ENCODE measurements around the gene CHPF2. TPM values are rescaled to one million over a fixed set of nuclear protein-coding genes. Genes with fewer than 3 reads are reported as not detected.

The CHPF2 gene
- total RNA-seq, 4 donors from 2014 or later = 31.4 to 50.2 (median 43.2) TPM

DNA sequence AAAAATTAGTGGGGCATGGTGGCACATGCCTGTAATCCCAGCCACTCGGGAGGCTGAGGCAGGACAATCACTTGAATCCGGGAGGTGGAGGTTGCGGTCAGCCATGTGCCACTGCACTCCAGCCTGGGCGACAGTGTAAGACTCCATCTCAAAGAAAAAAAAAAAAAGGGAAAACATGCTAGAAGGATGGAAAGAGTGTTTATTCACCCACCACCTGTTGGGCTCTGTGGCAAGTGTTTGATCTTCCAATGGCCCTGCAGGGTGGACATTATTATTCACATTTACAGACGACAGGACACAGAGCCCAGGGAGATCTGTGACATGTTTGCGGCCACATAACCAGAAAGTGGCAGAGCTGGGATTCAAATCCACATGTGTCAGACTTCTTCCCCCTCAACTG is 49.4 kb downstream of the CHPF2 start:
- peaks cover 0 to 5% (median 0%) of the 10 kb centered on the region in 4 donors for H3K4me1 ChIP-seq
- TF ChIP-seq POLR2A (IDR thresholded peaks at IDR 0.05) = no peak
- TF ChIP-seq, protein P1, sequence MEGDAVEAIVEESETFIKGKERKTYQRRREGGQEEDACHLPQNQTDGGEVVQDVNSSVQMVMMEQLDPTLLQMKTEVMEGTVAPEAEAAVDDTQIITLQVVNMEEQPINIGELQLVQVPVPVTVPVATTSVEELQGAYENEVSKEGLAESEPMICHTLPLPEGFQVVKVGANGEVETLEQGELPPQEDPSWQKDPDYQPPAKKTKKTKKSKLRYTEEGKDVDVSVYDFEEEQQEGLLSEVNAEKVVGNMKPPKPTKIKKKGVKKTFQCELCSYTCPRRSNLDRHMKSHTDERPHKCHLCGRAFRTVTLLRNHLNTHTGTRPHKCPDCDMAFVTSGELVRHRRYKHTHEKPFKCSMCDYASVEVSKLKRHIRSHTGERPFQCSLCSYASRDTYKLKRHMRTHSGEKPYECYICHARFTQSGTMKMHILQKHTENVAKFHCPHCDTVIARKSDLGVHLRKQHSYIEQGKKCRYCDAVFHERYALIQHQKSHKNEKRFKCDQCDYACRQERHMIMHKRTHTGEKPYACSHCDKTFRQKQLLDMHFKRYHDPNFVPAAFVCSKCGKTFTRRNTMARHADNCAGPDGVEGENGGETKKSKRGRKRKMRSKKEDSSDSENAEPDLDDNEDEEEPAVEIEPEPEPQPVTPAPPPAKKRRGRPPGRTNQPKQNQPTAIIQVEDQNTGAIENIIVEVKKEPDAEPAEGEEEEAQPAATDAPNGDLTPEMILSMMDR (IDR thresholded peaks at IDR 0.05) = no peak
- H3K9me3 ChIP-seq = no peaks in the 10 kb centered on the region
- H3K27me3 ChIP-seq = no peaks in the 10 kb centered on the region
- H3K36me3 ChIP-seq = no peaks in the 10 kb centered on the region
- no peak overlapping the region for H3K27ac ChIP-seq
- no peak for DNase-seq
- no peak overlapping the region for H3K4me3 ChIP-seq

DNA sequence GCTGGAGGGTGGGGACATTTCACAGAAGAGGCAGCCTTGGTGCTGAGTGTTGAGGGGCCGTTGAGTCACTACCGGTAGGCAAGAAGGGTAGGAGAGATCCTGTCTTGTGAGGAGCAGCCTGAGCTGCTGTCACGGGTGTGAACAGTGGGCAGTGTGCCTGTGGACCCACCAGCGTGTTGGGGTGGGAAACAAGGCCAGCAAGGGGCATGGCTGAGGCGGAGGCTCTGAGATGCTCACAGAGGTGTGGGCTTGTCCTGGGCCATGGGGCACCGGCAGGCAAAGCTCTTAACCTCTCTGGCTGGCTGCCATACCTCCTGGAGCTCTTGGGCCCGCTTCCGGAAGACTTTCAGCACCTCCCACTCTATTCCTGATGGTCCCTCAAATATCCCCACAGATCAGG is 49.8 kb downstream of the CHPF2 start:
- peaks cover 0 to 4% (median 0%) of the 10 kb centered on the region in 4 donors for H3K4me1 ChIP-seq
- no peak overlapping the region for H3K4me3 ChIP-seq
- H3K27me3 ChIP-seq = no peaks in the 10 kb centered on the region
- no peak for DNase-seq
- TF ChIP-seq, protein P1 (IDR thresholded peaks at IDR 0.05) = no peak
- TF ChIP-seq POLR2A (IDR thresholded peaks at IDR 0.05) = no peak
- no peaks in the 10 kb centered on the region for H3K9me3 ChIP-seq
- no peak overlapping the region for H3K27ac ChIP-seq
- no peaks in the 10 kb centered on the region for H3K36me3 ChIP-seq

DNA sequence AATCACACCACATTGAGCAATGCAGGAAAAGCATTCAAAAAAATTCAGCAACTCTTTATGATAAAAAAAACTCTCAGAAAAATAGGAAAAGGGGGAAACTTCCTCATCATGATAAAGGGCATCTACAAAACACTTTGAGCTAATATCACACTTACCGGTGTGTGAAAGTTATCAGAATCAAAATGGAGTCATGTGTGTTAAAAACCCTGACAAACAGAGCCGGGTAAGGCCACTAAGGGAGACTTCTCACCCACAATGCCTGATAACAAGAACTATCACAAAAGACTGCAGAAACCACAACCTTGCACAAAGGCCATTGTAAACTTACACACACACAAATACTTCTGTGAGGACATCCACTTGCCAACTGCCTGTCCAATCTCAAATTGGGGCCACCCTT is 51.0 kb downstream of the CHPF2 start:
- no peaks in the 10 kb centered on the region for H3K36me3 ChIP-seq
- H3K4me3 ChIP-seq = no peak overlapping the region
- TF ChIP-seq POLR2A (IDR thresholded peaks at IDR 0.05) = no peak
- TF ChIP-seq, protein P1 (IDR thresholded peaks at IDR 0.05) = no peak
- no peaks in the 10 kb centered on the region for H3K27me3 ChIP-seq
- DNase-seq = no peak
- H3K27ac ChIP-seq = no peak overlapping the region
- H3K9me3 ChIP-seq = no peaks in the 10 kb centered on the region
- no peaks in the 10 kb centered on the region for H3K4me1 ChIP-seq

DNA sequence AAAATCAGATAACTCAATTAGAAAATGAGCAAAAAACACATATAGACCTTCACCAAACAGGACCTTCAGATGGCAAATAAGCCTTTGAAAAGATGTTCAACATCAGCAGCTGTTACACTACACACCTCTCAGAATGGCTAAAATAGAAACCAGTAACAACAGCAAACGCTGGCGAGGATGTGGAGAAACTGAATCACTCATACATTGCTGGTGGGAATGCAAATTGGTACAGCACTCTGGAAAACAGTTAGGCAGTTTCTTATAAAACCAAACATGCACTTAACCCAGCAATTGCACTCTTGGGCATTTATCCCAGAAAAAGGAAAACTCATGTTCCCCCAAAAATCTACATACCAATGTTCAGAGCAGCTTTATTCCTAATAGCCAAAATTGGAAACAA is 53.9 kb downstream of the CHPF2 start:
- Histone ChIP-seq H3K27me3 (no peaks in the 10 kb centered on the region), H3K4me3 (no peak overlapping the region), H3K27ac (no peak overlapping the region), H3K4me1 (no peaks in the 10 kb centered on the region), H3K9me3 (no peaks in the 10 kb centered on the region), H3K36me3 (no peaks in the 10 kb centered on the region)
- TF ChIP-seq, protein P1 (IDR thresholded peaks at IDR 0.05) = no peak
- no peak for TF ChIP-seq POLR2A (IDR thresholded peaks at IDR 0.05)
- no peak for DNase-seq

Other genes with a start within 250 kb of the CHPF2 start
- 10 to 100 TPM in 1 of 4 donors, 1 to 10 TPM in 3; 1.2 to 18.2 (median 5.4) TPM for gene NOS3, start 241.5 kb upstream of the CHPF2 start, total RNA-seq
- under 1 TPM in 2 of 4 donors, not detected in 2; 0.27 to 0.28 TPM for gene ATG9B, start 208.0 kb upstream of the CHPF2 start, total RNA-seq
- gene ABCB8, start 204.0 kb upstream of the CHPF2 start, total RNA-seq = 10 to 100 TPM; 23.1 to 79.7 (median 42.7) TPM
- gene ASIC3, start 184.0 kb upstream of the CHPF2 start, total RNA-seq = 10 to 100 TPM in 1 of 4 donors, 1 to 10 TPM in 3; 2.5 to 10.7 (median 5.0) TPM
- gene CDK5, start 174.6 kb upstream of the CHPF2 start, total RNA-seq = 10 to 100 TPM in 3 of 4 donors, 1 to 10 TPM in 1; 6.9 to 15.4 (median 13.8) TPM
- 100 to 1,000 TPM; 101 to 143 (median 121) TPM for gene SLC4A2, start 172.9 kb upstream of the CHPF2 start, total RNA-seq
- gene FASTK, start 151.7 kb upstream of the CHPF2 start, total RNA-seq = 100 to 1,000 TPM in 3 of 4 donors, 10 to 100 TPM in 1; 99.0 to 239 (median 158) TPM
- gene TMUB1, start 149.0 kb upstream of the CHPF2 start, total RNA-seq = 100 to 1,000 TPM in 2 of 4 donors, 10 to 100 TPM in 2; 38.0 to 113 (median 100) TPM
- gene AGAP3, start 146.0 kb upstream of the CHPF2 start, total RNA-seq = 100 to 1,000 TPM in 2 of 4 donors, 10 to 100 TPM in 2; 91.6 to 123 (median 101) TPM
- gene GBX1, start 64.8 kb upstream of the CHPF2 start, total RNA-seq = not detected
- not detected for gene ASB10, start 45.2 kb upstream of the CHPF2 start, total RNA-seq
- not detected for gene H2BK1, start 22.0 kb upstream of the CHPF2 start, total RNA-seq
- gene ABCF2, start 5.3 kb upstream of the CHPF2 start, total RNA-seq = 10 to 100 TPM; 20.7 to 29.7 (median 26.4) TPM
- 10 to 100 TPM in 3 of 4 donors, 1 to 10 TPM in 1; 1.2 to 61.1 (median 18.3) TPM for gene SMARCD3, start 16.2 kb downstream of the CHPF2 start, total RNA-seq
- gene NUB1, start 109.3 kb downstream of the CHPF2 start, total RNA-seq = 10 to 100 TPM; 66.4 to 90.8 (median 68.2) TPM
- 10 to 100 TPM in 1 of 4 donors, 1 to 10 TPM in 2, not detected in 1; 5.9 to 13.2 (median 6.6) TPM for gene WDR86, start 177.6 kb downstream of the CHPF2 start, total RNA-seq
- not detected for gene CRYGN, start 207.7 kb downstream of the CHPF2 start, total RNA-seq